Hepatic stellate cell (primary cell): ENCODE results near the gene PIGC.

ENCODE experiments used
- DNase-seq: peaks from one replicate; pipeline ENCODE4 v3.0.0; 2011; ENCODE audit warnings: low spot score

Gene PIGC

DNA sequence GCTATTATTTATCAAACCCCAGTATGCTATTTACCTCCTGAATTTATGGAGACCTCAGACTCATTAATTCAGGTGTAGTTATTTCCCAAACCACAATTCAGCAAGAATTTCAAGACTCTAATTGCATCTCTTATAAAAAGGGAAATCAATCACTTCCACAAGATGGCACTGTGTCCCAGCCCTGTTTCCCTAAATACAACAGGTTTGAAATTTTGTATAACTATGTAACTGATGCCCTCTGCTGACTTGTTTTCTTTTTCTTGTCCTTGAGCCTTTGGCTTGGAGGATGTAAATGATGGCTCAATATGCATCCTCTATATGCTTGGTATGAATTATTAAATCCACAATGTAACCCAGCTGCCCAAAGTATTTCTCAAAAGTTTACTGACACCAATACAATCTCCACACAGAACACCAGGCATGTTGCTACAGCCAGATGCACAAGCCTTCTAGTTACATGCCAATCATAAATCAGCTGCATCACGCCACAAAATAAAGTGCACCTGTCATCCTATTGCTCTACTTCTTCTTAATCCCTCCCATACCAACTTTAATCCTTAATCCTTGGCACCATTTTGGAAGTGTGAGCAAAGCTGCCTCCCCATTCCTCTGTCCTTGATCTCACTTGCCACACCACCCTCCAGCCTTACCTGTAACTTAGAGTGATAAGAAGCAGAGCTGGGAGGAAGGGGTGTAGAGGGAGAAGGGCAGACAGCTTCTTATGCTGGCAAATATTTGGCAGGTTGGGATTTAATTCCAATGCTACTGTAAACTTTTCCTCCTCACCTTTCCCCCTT lies 14.3 kb downstream of the PIGC start:
- DNase-seq, result peak; percentile 32

GRCh38 chr1:172427191-172427590 lies 16.7 kb downstream of the PIGC start:
- DNase-seq, result no peak

DNA sequence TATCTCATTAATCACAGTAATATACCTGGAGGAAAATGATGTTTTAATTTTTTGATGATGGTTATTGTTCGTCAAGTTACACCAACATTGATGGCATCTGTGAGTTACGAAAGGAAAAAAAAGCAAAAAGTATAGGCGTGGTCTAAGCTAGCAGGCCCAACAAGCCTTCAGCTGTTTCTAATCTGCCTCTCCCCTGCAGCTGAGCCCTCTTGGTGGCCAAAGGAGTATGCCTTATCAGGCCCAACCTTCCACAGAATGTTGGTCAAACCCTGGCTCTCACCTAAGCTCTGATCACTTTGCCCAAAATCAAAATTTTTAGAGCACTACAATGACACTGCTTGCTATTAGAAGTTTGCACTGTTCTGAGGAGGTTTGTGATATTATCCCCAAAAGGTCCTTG lies 18.5 kb downstream of the PIGC start:
- no peak for DNase-seq

- no peak for DNase-seq
These were observed 20.5 kb downstream of the PIGC start for GRCh38 chr1:172423336-172423735.

GRCh38 chr1:172421974-172422604 lies 21.8 kb downstream of the PIGC start:
- DNase-seq, result no peak

DNA sequence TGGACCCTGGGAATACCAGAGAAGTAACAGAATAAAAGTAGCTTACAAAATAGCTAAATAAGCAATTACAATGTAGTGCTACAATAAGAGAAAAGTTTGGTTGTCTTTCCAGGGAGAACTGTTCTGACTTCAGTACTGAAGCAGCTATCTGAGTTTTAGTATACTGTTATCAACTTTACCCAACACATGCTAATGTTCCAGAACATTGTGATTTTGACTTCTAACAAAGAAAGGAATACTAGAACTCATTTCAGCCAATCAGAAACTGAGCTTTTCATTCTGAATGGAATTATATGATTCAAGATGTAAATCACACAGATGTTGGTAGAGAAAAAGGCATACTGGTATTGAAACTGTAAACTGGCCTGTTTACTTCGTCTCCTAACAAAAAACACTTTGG lies 23.5 kb downstream of the PIGC start, which contains the start of gene C1orf105:
TSS of gene C1orf105 (plus strand) at position 301 of the 400 bp plus-strand sequence. CDS start 201 bp downstream, outside the sequence.
- no peak for DNase-seq

DNA sequence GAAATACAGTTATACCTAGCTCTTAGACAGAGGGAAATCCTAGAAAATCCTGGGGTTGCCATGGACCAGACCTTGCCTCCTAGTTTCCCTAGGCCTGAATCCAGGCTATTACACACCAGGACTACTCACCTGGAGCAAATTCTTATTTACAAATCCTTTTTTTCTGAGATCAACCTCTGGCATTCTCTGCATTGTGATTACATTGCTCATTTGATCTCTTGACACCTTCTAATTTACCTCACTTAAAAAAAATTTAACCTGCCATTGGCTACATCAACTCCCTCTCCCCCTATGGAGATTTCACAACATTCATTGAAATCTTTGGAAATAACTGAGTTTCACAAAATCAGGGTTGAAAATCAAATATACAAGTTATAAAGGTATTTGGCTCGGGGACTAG lies 26.3 kb downstream of the PIGC start:
- DNase-seq, result no peak

DNA sequence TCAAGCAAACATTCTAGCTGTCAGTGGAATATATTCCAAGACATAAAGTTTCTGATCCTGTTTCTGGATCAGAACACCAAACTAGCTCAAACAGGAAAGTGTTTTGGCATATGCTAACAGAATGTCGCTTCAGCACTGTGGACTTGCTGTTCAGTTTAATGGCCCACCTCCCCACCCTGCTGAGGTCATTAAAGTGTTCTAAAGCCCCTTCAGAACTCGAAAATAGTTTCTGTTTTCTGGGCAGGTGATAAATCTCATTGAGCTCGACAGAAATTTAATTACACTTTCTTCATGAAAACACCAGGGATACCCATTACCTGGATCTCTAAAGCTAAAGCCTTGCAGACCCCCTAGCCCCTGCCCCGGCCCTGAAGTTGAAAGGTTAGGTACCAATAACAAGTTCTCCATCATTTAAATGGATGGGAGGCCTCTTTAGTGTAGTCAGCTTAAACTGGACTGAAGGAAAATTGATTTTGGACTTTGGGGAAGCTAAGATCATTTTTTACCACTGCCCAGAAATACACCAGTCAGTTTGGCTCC lies 27.3 kb downstream of the PIGC start:
- no peak for DNase-seq

DNA sequence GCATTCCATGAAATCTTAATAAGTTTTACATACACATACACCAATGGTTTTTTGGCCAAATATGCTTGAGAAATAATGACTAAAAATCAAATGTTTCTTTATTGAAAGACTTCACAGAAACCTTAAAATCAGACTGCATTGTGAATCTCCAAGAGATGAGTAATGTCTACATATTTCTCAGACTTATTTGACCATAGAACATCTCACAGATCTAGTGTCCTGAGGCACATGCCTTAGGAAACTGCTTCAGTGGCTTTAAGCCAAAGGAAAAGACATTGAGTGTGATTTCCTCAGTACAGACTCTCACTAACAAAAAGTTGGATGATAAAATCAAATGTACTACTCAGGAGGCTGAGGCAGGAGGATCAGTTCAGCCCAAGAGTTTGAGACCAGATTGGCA lies 29.5 kb downstream of the PIGC start:
- no peak for DNase-seq

DNA sequence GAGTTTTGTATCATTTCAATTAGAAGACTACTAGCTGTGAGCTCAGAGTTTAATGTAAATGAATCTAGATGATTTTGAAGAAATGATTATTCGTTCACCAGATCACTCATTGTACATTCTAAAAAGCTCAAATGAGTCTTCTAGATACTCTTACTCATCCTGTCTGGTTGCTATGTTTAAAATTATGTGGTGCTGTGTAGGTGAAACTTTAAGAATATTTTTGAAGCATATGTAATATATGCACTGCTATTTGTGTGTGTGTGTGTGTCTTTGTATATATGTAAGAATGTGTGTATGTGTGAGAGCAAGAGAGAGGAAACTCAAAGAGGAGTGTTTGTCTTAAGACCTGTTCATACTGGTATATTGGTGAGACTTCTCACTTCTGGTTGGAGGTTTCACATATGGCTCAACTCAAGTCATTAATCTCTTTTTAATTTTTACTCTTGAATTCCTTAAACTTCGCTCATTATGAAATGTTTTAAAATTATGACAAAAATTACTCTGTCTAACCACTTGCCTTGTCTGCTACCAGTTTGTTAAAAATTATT lies 32.0 kb downstream of the PIGC start:
- no peak for DNase-seq

- no peak for DNase-seq
These were observed 33.8 kb downstream of the PIGC start for GRCh38 chr1:172410027-172410426.

- DNase-seq, result no peak
These were observed 34.9 kb downstream of the PIGC start for GRCh38 chr1:172408958-172409357.

DNA sequence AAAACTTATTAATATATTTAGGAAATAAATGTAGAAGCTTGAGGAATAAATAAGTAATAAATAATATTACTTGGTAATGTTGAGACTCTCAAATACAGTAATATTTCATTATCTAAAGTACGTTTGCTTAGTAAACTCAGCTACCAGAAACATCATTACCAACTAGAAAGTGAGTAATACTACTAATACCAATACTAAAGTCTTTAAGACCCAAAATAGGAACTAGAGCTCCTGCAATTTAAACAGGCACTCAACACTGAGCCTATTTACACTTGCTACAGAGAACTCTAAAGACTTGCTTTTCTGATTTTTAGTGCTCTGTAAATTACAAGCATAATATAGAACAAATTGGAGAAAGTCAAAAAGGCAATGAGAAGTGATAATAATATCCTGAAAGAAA lies 36.9 kb downstream of the PIGC start:
- DNase-seq, result no peak

DNA sequence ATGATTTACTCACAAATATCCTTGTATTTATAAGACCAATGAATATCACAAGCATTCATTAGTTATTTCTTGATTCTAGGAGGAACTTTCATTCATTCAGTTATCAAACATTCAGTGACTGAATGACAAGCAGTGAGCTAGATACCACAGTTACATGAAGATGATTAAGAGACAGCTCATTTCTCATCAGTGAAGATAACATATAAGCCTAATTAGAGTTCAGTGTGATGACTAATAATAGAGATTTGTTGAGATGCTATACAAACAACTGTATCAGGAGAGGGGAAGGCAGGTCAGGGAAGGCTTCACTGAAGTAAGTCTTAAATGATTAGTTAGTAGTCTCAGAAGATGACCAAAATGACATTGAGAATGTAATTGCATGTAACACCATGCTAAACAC lies 38.0 kb downstream of the PIGC start:
- no peak for DNase-seq

DNA sequence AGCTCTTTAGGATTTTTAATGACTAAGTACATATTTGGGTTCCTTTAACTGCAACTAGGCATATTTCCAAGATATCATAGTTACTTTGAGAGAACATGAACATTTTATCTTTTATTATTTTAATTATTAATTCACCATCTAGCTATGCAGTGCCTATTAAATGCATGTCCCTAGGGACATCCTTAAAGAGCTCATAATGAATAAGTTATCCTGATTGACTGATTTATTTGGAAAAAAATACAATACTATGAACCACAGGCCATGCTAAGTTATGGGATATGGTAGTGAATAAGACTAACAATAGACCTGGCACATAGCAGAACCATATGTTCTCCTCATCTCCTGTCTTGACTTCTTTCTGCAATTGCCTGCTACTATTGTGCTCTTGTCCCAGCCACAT lies 39.7 kb downstream of the PIGC start:
- DNase-seq, result no peak

DNA sequence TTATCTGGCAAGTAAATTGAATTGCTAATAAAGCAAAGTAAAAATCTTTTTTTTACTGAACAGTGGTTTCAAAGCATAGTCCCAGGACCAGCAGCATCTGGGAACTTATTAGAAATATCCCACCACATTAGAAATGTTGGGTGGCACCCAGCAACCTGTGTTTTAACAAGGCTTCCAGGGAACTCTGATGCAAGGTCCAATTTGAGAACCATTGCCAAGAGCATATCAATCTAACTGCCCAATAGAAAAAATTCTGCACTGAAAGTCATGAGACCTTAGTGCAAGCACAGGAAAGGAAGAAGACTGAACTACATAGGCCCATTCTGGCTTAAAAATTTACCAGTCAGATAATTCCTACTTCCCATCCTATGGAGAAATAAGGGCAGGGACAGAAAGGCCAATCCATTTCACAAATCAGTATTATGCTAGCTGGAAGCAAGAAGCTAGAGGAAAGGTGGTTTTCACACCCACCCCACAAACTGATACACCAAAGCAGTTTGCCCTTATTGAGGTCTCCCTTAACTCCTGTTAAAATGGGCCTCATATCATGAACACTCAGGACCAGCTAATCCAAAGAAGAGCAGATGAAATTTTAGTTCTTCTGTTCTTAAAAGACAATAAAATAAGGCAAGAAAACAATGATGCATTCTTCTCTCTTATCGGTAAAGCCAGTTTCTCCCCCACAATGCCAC lies 40.8 kb downstream of the PIGC start:
- no peak for DNase-seq

DNA sequence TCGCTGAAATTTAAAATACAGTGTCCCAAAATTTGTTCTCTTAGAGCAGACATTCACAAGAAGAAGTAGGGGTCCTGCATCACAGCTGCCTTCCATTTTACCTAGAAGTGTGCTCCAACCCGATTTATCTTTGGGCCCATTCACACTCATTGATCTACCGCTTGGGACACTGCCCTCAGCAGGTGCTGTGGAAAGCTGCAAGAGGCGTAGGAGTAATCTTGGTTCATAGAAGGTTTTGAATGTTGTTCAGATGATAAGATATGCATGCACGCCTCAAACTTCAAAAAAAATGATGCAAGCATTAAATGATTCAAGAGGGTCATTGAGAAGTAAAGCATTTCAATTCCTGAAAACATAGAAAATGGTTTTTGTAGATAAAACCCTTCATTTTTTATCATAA lies 42.0 kb downstream of the PIGC start:
- no peak for DNase-seq

- DNase-seq, result no peak
These were observed 42.4 kb downstream of the PIGC start for GRCh38 chr1:172401477-172401876.

DNA sequence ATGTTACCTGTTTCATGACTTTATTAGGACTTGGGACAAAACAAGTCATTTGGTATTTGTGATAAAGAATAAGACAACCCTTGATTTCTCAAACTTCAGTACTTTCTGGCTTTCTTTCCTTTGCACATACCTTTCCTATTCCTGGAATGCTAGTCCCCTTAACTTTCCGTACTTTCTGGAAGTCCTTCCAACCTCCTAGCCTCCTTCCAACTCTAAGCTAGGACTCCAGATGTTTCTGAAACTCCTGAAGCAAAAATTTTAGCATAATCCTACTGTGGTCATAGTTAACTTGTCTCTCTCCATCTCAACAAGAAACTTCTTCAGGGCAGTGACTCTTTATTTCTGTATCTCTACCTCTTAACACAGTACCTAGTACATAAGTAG lies 43.2 kb downstream of the PIGC start:
- no peak for DNase-seq

DNA sequence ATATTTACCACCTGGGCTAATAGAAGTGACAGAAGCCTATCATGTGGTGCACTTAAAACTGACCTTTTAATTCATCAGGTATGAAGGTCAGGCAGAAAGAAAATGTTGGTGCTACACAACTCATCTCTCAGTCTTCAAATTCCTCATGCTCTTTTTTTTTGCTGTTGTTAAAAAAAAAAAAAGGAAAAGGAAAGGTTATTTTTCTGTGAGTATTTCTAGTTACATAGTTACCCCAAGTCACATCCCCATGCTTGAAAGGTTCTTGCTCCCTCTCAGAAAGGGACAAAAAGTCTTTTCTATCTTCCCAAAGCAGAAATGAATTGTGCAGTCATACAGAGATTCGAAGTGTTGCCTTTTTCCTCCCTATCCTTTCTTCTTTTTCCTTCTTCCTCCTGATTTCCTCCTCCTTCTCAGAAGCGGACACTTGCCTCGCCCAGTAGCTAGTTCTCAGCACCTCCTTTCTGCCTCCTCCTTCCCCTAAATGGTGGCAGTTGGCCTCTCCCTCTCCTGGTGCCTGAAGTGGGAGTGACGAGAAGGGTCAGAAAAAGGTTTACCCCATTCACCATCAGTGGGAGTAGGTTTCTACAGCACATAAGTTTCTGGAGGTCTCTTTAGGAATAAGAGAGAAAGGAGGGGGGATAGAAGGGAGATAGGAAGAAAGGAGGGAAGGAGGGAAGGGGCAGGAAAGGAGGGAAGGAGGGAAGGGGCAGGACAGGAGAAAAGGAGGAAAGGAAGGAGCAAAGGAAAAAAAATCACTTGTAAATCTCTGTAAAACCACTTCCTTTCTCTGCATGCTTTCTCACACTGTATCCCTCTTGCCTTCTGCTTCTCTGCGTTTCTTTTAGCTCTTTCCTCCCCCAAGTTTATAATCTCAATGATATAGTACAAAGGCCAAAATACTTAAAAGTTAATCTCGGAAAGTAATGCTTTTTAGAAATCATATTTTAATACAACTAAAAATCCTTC lies 43.8 kb downstream of the PIGC start:
- DNase-seq, result no peak

DNA sequence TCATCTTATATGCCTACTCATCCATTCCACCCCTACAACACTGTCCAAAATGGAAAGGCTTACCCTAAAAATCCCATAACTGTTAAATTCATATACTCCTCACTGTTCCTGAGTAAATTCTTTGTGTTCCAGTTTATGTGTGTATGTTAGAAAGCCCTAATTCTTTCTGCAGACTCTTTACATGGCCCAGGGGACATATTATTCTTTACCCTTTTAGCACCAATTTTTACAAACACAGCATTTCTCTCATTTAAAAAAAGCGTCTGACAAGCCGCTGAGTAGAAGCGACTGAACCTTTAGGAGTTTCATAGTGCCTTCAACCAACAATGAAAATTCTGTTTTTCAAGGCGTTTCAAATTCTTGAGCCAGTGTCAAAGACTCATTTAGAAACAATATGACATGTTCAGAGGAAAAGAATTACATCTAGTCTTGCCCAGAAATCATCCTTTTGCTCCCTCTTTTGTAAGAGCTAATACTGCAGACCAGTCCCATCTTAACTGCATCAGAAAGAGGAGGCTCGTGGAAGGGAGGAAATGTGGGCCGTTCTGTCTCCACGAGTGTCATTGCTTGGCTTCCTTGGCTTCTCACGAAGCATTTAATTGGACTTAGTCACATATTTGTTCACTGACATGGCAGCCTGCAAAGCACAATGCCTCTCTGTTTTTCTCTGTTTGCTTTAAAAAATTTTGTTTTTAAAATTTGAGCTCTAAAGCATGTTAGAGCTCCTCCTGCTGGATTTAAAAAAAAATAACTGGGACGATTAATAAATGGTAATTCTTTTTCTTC lies 44.7 kb downstream of the PIGC start:
- peak; percentile 51 for DNase-seq
